HCT116 (cell line): ENCODE measurements around the gene SEC23IP.

Experiments
- CEBPB ChIP-seq: IDR thresholded peaks from 2 replicates; pipeline ENCODE4 v1.6.1; 2012; ENCODE audit warnings: low read depth
- CTCF ChIP-seq, 3 experiments: fragments of 200-600 bp in 1 of 3; sonication (generic) in 1 of 3; IDR thresholded peaks in 2 of 3; conservative IDR thresholded peaks in 1 of 3; 2 replicates each; pipeline ENCODE4 v1.5.1; 2012 to 2017; ENCODE audit warnings: low read depth in 2 of 3, low read length in 2 of 3, antibody characterized with exemption in 1 of 3, borderline replicate concordance in 1 of 3, control low read depth in 1 of 3, mild to moderate bottlenecking in 1 of 3, mixed read lengths in 1 of 3, mixed run types in 1 of 3, moderate library complexity in 1 of 3; ENCODE audit not compliant: insufficient read depth in 1 of 3
- EZH2 ChIP-seq: fragments of 200-600 bp; sonication (generic); IDR thresholded peaks from 2 replicates; pipeline ENCODE4 v1.6.1; 2017; ENCODE audit warnings: antibody characterized with exemption, mixed run types
- EZH2phosphoT487 ChIP-seq: fragments of 200-600 bp; IDR thresholded peaks from 2 replicates; pipeline ENCODE4 v1.6.1; 2018; ENCODE audit warnings: antibody characterized with exemption, borderline replicate concordance
- JUND ChIP-seq: IDR thresholded peaks from 2 replicates; pipeline ENCODE4 v1.6.1; 2012
- MAX ChIP-seq: IDR thresholded peaks from 2 replicates; pipeline ENCODE4 v1.6.1; 2012
- POLR2A ChIP-seq: IDR thresholded peaks from 2 replicates; pipeline ENCODE4 v1.7.0; 2011; ENCODE audit warnings: borderline replicate concordance; ENCODE audit not compliant: insufficient read depth, insufficient read length; ENCODE audit errors: extremely low read depth
- POLR2AphosphoS5 ChIP-seq: IDR thresholded peaks from 2 replicates; pipeline ENCODE4 v1.6.1; 2011; ENCODE audit warnings: mild to moderate bottlenecking, low read depth, low read length, moderate library complexity
- RAD21 ChIP-seq: IDR thresholded peaks from 2 replicates; pipeline ENCODE4 v1.6.1; 2012; ENCODE audit warnings: low read depth, mild to moderate bottlenecking
- REST ChIP-seq: IDR thresholded peaks from 2 replicates; pipeline ENCODE4 v1.6.1; 2012; ENCODE audit warnings: low read depth
- SIN3A ChIP-seq: IDR thresholded peaks from 2 replicates; pipeline ENCODE4 v1.6.1; 2012; ENCODE audit warnings: low read depth
- SP1 ChIP-seq: IDR thresholded peaks from 2 replicates; pipeline ENCODE4 v1.6.1; 2012; ENCODE audit warnings: low read depth
- ZBTB33 ChIP-seq: IDR thresholded peaks from 2 replicates; pipeline ENCODE4 v1.6.1; 2011; ENCODE audit warnings: mild to moderate bottlenecking, low read length, moderate library complexity; ENCODE audit not compliant: insufficient replicate concordance; ENCODE audit errors: extremely low read depth

GRCh38 chr10:119932631-119933030 lies 40.1 kb downstream of the SEC23IP start:
- TF ChIP-seq CTCF (IDR thresholded peaks at IDR 0.05 in 2 of 3, conservative IDR thresholded peaks at IDR 0.05 in 1 of 3; ENCODE audit: borderline replicate concordance in 1 of 3, insufficient read depth in 1 of 3, low read depth in 2 of 3, low read length in 2 of 3): no peak
- no peak for TF ChIP-seq POLR2AphosphoS5
- TF ChIP-seq RAD21: no peak
- no peak for TF ChIP-seq POLR2A
- TF ChIP-seq MAX: no peak
- no peak for TF ChIP-seq JUND
- no peak for TF ChIP-seq ZBTB33
- no peak for TF ChIP-seq EZH2
- no peak for TF ChIP-seq EZH2phosphoT487
- TF ChIP-seq CEBPB: no peak
- TF ChIP-seq SIN3A: no peak
- no peak for TF ChIP-seq REST
- no peak for TF ChIP-seq SP1
